IPS-18c (cell line): ENCODE measurements around the gene SLIT2.

Experiments
- H3K4me3 ChIP-seq: 2 replicates; pipeline ENCODE4 v1.7.0; 2013; ENCODE audit warnings: low read depth, mild to moderate bottlenecking, low read length, moderate library complexity; ENCODE audit not compliant: insufficient read depth
- H3K9me3 ChIP-seq: one replicate; pipeline ENCODE4 v1.6.1; 2013; ENCODE audit warnings: mild to moderate bottlenecking, low read length, moderate library complexity; ENCODE audit not compliant: control insufficient read depth, insufficient read depth

The SLIT2 gene

GRCh38 chr4:20256381-20256881, 4.7 kb downstream of the SLIT2 start:
- Histone ChIP-seq H3K9me3 (peaks cover 2% of the 10 kb centered on the region), H3K4me3 (no peak overlapping the region)

- Histone ChIP-seq H3K4me3 (no peak overlapping the region), H3K9me3 (peaks cover under 1% of the 10 kb centered on the region)
Measured at GRCh38 chr4:20259707-20260106, 8.0 kb downstream of the SLIT2 start.

GRCh38 chr4:20260821-20261220, 9.1 kb downstream of the SLIT2 start:
- no peaks in the 10 kb centered on the region for H3K9me3 ChIP-seq
- H3K4me3 ChIP-seq, result no peak overlapping the region

GRCh38 chr4:20262221-20262620, 10.5 kb downstream of the SLIT2 start:
- no peak overlapping the region for H3K4me3 ChIP-seq
- no peaks in the 10 kb centered on the region for H3K9me3 ChIP-seq

GRCh38 chr4:20264688-20265087, 13.0 kb downstream of the SLIT2 start:
- Histone ChIP-seq H3K4me3 (no peak overlapping the region), H3K9me3 (no peaks in the 10 kb centered on the region)

- H3K4me3 ChIP-seq, result no peak overlapping the region
Measured at GRCh38 chr4:20265726-20266125, 14.0 kb downstream of the SLIT2 start.

GRCh38 chr4:20266215-20267082, 14.7 kb downstream of the SLIT2 start:
- Histone ChIP-seq H3K9me3 (no peaks in the 10 kb centered on the region), H3K4me3 (no peak overlapping the region)

More at GRCh38 chr4:20265726-20266125, 14.0 kb downstream of the SLIT2 start:
- H3K9me3 ChIP-seq, result no peaks in the 10 kb centered on the region

- Histone ChIP-seq H3K4me3 (no peak overlapping the region), H3K9me3 (no peaks in the 10 kb centered on the region)
Measured at GRCh38 chr4:20268028-20268427, 16.3 kb downstream of the SLIT2 start.

- H3K4me3 ChIP-seq, result no peak overlapping the region
- no peaks in the 10 kb centered on the region for H3K9me3 ChIP-seq
Measured at GRCh38 chr4:20269320-20269719, 17.6 kb downstream of the SLIT2 start.

- no peaks in the 10 kb centered on the region for H3K9me3 ChIP-seq
- no peak overlapping the region for H3K4me3 ChIP-seq
Measured at GRCh38 chr4:20271950-20272349, 20.2 kb downstream of the SLIT2 start.

- Histone ChIP-seq H3K4me3 (no peak overlapping the region), H3K9me3 (no peaks in the 10 kb centered on the region)
Measured at GRCh38 chr4:20272411-20272872, 20.7 kb downstream of the SLIT2 start.

GRCh38 chr4:20273793-20274192, 22.1 kb downstream of the SLIT2 start:
- no peak overlapping the region for H3K4me3 ChIP-seq
- H3K9me3 ChIP-seq, result no peaks in the 10 kb centered on the region

GRCh38 chr4:20276848-20277247, 25.1 kb downstream of the SLIT2 start:
- H3K4me3 ChIP-seq, result no peak overlapping the region
- no peaks in the 10 kb centered on the region for H3K9me3 ChIP-seq

GRCh38 chr4:20278195-20278594, 26.5 kb downstream of the SLIT2 start:
- no peaks in the 10 kb centered on the region for H3K9me3 ChIP-seq
- no peak overlapping the region for H3K4me3 ChIP-seq

- H3K9me3 ChIP-seq, result no peaks in the 10 kb centered on the region
- no peak overlapping the region for H3K4me3 ChIP-seq
Measured at GRCh38 chr4:20279381-20279780, 27.7 kb downstream of the SLIT2 start.

- no peaks in the 10 kb centered on the region for H3K9me3 ChIP-seq
Measured at GRCh38 chr4:20281453-20281852, 29.7 kb downstream of the SLIT2 start.

GRCh38 chr4:20283039-20283438, 31.3 kb downstream of the SLIT2 start:
- H3K4me3 ChIP-seq, result no peak overlapping the region
- no peaks in the 10 kb centered on the region for H3K9me3 ChIP-seq

More at GRCh38 chr4:20281453-20281852, 29.7 kb downstream of the SLIT2 start:
- H3K4me3 ChIP-seq, result no peak overlapping the region

- Histone ChIP-seq H3K9me3 (no peaks in the 10 kb centered on the region), H3K4me3 (no peak overlapping the region)
Measured at GRCh38 chr4:20284990-20285389, 33.3 kb downstream of the SLIT2 start.
